Measurements from ENCODE around the gene ZC3H12D. TPM values are rescaled to one million over a fixed set of nuclear protein-coding genes. Genes with fewer than 3 reads are reported as not detected.

ZC3H12D gene
- total and polyA plus RNA-seq, 2 donors (not counting 1 experiment from before 2014, with no cell fraction given), result 63.1 to 190 TPM

DNA sequence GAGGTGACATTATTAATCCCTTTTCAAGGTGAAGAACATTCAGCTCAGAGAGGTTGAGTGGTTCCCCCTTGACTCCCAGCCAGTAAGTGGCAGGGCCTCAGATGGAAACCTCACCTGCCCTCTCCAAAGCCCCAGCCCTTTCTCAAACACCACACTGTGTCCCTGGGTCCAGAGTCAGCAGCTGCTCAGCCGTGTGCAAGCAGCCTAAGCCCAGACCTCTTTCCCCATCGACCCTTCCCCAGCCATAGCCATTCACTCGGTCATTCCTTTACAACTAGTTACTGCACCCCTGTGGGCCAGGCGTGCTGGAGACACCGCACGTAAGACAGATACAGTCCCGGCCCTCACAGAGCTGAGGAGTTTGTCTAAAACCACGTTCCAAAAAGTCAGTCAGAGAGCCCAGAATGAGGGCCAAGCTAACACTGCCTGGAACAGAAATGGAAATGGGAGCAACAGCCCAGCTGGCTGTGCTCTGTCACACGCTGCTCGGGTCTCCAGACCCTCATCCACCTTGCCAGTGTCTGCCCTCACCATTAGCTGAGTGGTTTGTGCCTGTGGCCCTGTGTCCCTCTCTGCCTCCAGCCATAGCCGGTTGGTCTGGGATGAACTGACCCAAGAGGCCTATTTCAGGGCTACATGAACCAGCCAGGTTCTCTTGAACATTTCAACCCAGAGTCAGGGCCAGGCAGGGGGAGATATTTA lies 29.6 kb downstream of the ZC3H12D start:
- no peaks in the 10 kb centered on the region for H3K27me3 ChIP-seq (replicated peaks in 1 of 4; ENCODE audit: control extremely low read depth in 1 of 4, control insufficient read depth in 3 of 4, insufficient read depth in 4 of 4, low read length in 3 of 4)
- H3K4me1 ChIP-seq (ENCODE audit: control insufficient read depth in 2 of 2, insufficient read depth in 2 of 2, low read length in 2 of 2), result no peaks in the 10 kb centered on the region
- H4K20me1 ChIP-seq (ENCODE audit: control insufficient read depth, insufficient read depth, low read length, poor library complexity, severe bottlenecking), result peaks cover 36% of the 10 kb centered on the region
- Mint-ChIP-seq H3K27me3 (no peaks in the 10 kb centered on the region), H3K9me3 (ENCODE audit: insufficient read depth) (no peaks in the 10 kb centered on the region), H3K27ac (peak overlapping the region; percentile 64), H3K4me1 (peaks cover 11% of the 10 kb centered on the region), H3K4me3 (no peak overlapping the region)
- H3K27ac ChIP-seq (ENCODE audit: low read length in 2 of 2), result peak overlapping the region; percentile 12 to 55
- ChIA-PET CTCF (interaction anchor here (1.7 to 3.5 kb wide), 3 partner anchors 9 to 62 kb away, joined by 3 to 14 read pairs (median 7); no protein-coding TSS in a partner anchor), POLR2A (interaction anchor here (0.9 kb wide), 1 partner anchor 28 kb away, joined by 4 read pairs; no protein-coding TSS in a partner anchor)
- DNase-seq (no peak), ATAC-seq (ENCODE audit: low read depth) (no peak)
- no peak overlapping the region for H2AFZ ChIP-seq (ENCODE audit: insufficient read depth, low read depth, low read length, poor library complexity, severe bottlenecking)
- WGBS (ENCODE audit: insufficient coverage), result 90% methylated on average over 10 of the region's 11 CpGs
- intact Hi-C loops (cut with micrococcal nuclease), result no loop called here
- peaks cover 10 to 88% of the 10 kb centered on the region in 2 experiments for H3K36me3 ChIP-seq (replicated peaks in 1 of 2; ENCODE audit: control extremely low read depth in 1 of 2, control insufficient read depth in 1 of 2, extremely low read depth in 1 of 2, insufficient read depth in 2 of 2, low read length in 1 of 2)
- no peak overlapping the region for H3K4me3 ChIP-seq (ENCODE audit: control extremely low read depth in 1 of 5, extremely low read depth in 1 of 5, insufficient read depth in 1 of 5, low read depth in 2 of 5, low read length in 4 of 5)
- peaks cover 0 to 6% (median 0%) of the 10 kb centered on the region in 3 donors for H3K9me3 ChIP-seq (ENCODE audit: control extremely low read depth in 1 of 3, control insufficient read depth in 2 of 3, insufficient read depth in 1 of 3, low read length in 2 of 3)
- no peak overlapping the region for H3K4me2 ChIP-seq (replicated peaks; ENCODE audit: low read depth, low read length, poor library complexity, severe bottlenecking)
- no peak overlapping the region for H3K9ac ChIP-seq (ENCODE audit: low read length)
- TF ChIP-seq, protein P1, sequence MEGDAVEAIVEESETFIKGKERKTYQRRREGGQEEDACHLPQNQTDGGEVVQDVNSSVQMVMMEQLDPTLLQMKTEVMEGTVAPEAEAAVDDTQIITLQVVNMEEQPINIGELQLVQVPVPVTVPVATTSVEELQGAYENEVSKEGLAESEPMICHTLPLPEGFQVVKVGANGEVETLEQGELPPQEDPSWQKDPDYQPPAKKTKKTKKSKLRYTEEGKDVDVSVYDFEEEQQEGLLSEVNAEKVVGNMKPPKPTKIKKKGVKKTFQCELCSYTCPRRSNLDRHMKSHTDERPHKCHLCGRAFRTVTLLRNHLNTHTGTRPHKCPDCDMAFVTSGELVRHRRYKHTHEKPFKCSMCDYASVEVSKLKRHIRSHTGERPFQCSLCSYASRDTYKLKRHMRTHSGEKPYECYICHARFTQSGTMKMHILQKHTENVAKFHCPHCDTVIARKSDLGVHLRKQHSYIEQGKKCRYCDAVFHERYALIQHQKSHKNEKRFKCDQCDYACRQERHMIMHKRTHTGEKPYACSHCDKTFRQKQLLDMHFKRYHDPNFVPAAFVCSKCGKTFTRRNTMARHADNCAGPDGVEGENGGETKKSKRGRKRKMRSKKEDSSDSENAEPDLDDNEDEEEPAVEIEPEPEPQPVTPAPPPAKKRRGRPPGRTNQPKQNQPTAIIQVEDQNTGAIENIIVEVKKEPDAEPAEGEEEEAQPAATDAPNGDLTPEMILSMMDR (IDR thresholded peaks at IDR 0.05), result no peak
- H3K79me2 ChIP-seq (ENCODE audit: control insufficient read depth, insufficient read depth, low read length), result peaks cover 49% of the 10 kb centered on the region

DNA sequence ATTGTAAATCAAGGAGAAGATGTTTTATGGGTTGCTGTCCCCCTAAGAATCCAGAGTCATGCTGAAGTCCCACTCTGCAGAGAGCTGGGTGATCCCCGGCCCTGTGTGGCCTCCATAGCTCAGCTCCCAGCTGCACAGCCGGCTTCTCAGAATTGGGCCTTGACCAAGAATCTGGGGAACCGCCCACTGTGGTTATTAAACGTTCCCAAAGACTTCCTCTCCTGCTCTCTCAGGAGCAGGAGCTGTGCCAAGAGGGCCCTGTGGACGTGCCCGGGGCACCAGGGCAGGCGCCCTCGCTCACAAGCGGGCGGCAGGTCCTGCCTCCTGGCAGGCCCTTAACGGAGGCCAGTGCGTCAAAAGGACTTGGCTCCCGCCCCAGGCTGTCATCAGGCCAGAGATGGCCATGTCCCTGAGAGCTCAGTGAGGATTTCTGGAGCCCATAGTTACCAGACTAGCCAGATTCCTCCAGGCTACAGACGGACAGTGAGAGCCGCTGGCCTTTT lies 30.4 kb downstream of the ZC3H12D start:
- peaks cover 42% of the 10 kb centered on the region for H3K79me2 ChIP-seq (ENCODE audit: control insufficient read depth, insufficient read depth, low read length)
- peaks cover 0 to 6% (median 0%) of the 10 kb centered on the region in 3 donors for H3K9me3 ChIP-seq (ENCODE audit: control extremely low read depth in 1 of 3, control insufficient read depth in 2 of 3, insufficient read depth in 1 of 3, low read length in 2 of 3)
- Mint-ChIP-seq H3K9me3 (ENCODE audit: insufficient read depth) (no peaks in the 10 kb centered on the region), H3K4me1 (peaks cover 17% of the 10 kb centered on the region), H3K27ac (no peak overlapping the region), H3K4me3 (no peak overlapping the region), H3K27me3 (no peaks in the 10 kb centered on the region)
- no peak overlapping the region for H3K4me3 ChIP-seq (ENCODE audit: control extremely low read depth in 1 of 5, extremely low read depth in 1 of 5, insufficient read depth in 1 of 5, low read depth in 2 of 5, low read length in 4 of 5)
- ChIA-PET POLR2A (interaction anchor here (0.9 to 1.7 kb wide), 2 partner anchors 11 to 29 kb away, joined by 4 read pairs; no protein-coding TSS in a partner anchor), CTCF (interaction anchor here (1.7 to 3.5 kb wide), 3 partner anchors 8 to 62 kb away, joined by 3 to 14 read pairs (median 7); no protein-coding TSS in a partner anchor)
- H3K4me1 ChIP-seq (ENCODE audit: control insufficient read depth in 2 of 2, insufficient read depth in 2 of 2, low read length in 2 of 2), result no peaks in the 10 kb centered on the region
- H3K4me2 ChIP-seq (replicated peaks; ENCODE audit: low read depth, low read length, poor library complexity, severe bottlenecking), result no peak overlapping the region
- no peak overlapping the region for H3K9ac ChIP-seq (ENCODE audit: low read length)
- H3K27ac ChIP-seq (ENCODE audit: low read length in 2 of 2), result peak overlapping the region in 1 of 2 donors; percentile 55
- no peaks in the 10 kb centered on the region for H3K27me3 ChIP-seq (replicated peaks in 1 of 4; ENCODE audit: control extremely low read depth in 1 of 4, control insufficient read depth in 3 of 4, insufficient read depth in 4 of 4, low read length in 3 of 4)
- intact Hi-C loops (cut with micrococcal nuclease), result no loop called here
- no peak for TF ChIP-seq EZH2 (IDR thresholded peaks at IDR 0.05; ENCODE audit: borderline replicate concordance, insufficient read depth, low read depth, low read length, poor library complexity, severe bottlenecking)
- TF ChIP-seq, protein P1 (IDR thresholded peaks at IDR 0.05), result no peak
- WGBS (ENCODE audit: insufficient coverage), result 67% methylated on average over 15 of the region's 15 CpGs
- ATAC-seq (ENCODE audit: low read depth), result no peak
- H3K36me3 ChIP-seq (replicated peaks in 1 of 2; ENCODE audit: control extremely low read depth in 1 of 2, control insufficient read depth in 1 of 2, extremely low read depth in 1 of 2, insufficient read depth in 2 of 2, low read length in 1 of 2), result peaks cover 10 to 87% of the 10 kb centered on the region in 2 experiments
- peaks cover 37% of the 10 kb centered on the region for H4K20me1 ChIP-seq (ENCODE audit: control insufficient read depth, insufficient read depth, low read length, poor library complexity, severe bottlenecking)
- no peak overlapping the region for H2AFZ ChIP-seq (ENCODE audit: insufficient read depth, low read depth, low read length, poor library complexity, severe bottlenecking)
- no peak for DNase-seq

Data from B cell (primary cell).